AG04449 (cell line): Measurements from ENCODE around the gene CAV3.
A peak's percentile ranks its signal among the peaks of the same experiment; 100 is the strongest.

Experiments
- CTCF ChIA-PET: fragments of 350-600 bp; formaldehyde crosslinking; extraction: SDS; loops from one replicate; lab custom pipeline; 2021; ENCODE audit warnings: antibody characterized with exemption; lab: Yijun Ruan, JAX
- POLR2A ChIA-PET: fragments of 400-600, 350-600 bp; formaldehyde crosslinking; extraction: SDS; loops from one replicate; lab custom pipeline; 2020; ENCODE audit warnings: antibody characterized with exemption, inconsistent platforms; lab: Yijun Ruan, JAX
- DNase-seq: peaks from one replicate; pipeline ENCODE4 v3.0.0-alpha.2; 2010; ENCODE audit warnings: low read depth, low spot score
- H3K4me3 ChIP-seq: 2 replicates; pipeline ENCODE4 v1.5.1; 2011; ENCODE audit warnings: low read depth, mild to moderate bottlenecking, control low read depth, low read length
- CTCF ChIP-seq: IDR thresholded peaks from one replicate; pipeline ENCODE4 v1.5.1; 2011; ENCODE audit warnings: mild to moderate bottlenecking, moderate library complexity, low read length, control low read depth, inconsistent platforms; ENCODE audit not compliant: insufficient read depth; ENCODE audit errors: missing control alignments

The CAV3 gene

GRCh38 chr3:8746780-8747345 is 13.3 kb downstream of the CAV3 start:
- no peak for DNase-seq
- H3K4me3 ChIP-seq = no peak overlapping the region
- TF ChIP-seq CTCF = no peak
- CTCF ChIA-PET = interaction anchor here (3.7 kb wide), 1 partner anchor 83 kb away, joined by 15 read pairs; no protein-coding TSS in a partner anchor
- POLR2A ChIA-PET = no interaction called here

DNA sequence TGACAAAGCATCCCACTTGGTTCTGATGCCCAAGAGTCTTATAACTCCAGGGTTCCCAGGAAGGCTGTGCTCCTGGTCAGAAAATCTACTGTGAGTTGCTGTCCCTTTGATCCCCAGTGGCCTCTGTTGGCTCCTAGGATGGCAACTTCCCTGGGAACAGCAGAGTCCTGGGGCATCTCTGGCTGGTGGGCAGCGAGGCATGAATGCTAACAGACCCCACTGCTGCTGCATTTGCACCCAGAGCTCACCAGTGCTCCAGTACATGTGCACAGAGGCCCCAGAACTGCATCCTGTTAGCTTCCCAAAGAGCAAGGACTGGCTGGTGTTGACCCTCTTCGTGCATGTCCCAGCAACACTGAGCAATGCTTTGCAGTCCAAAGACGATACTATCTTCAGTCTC is 15.7 kb downstream of the CAV3 start:
- POLR2A ChIA-PET = no interaction called here
- DNase-seq = no peak
- H3K4me3 ChIP-seq = no peak overlapping the region
- TF ChIP-seq CTCF = no peak
- CTCF ChIA-PET = interaction anchor here (0.9 to 3.7 kb wide), 3 partner anchors 17 to 307 kb away, joined by 3 to 15 read pairs (median 3); no protein-coding TSS in a partner anchor

DNA sequence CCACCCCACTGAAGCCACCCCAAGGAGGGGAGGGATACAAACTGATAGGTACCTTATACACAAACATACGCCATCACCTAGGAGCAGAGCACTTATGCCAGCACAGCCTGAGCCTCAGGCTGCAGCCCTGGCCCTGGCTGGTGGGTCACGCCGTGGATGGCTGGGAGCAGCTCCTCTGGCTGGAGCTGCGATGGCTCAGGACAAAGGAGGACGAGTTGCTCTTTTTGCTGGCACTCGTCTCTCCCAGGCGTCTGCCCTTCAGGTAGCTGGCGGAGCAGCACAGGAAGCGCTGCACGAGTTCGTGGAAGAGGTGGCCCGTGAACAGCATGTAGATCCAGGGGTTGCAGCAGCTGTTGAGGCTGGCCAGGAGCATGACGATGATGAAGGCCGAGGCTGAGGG is 19.2 kb downstream of the CAV3 start:
- TF ChIP-seq CTCF = no peak
- no peak for DNase-seq
- CTCF ChIA-PET = interaction anchor here (1.2 to 5.0 kb wide), 2 partner anchors 9 to 90 kb away, joined by 3 to 30 read pairs; no protein-coding TSS in a partner anchor
- no peak overlapping the region for H3K4me3 ChIP-seq
- POLR2A ChIA-PET = interaction anchor here (0.6 kb wide), 1 partner anchor 150 kb away, joined by 3 read pairs; no protein-coding TSS in a partner anchor

- ChIA-PET POLR2A (interaction anchor here (1.1 kb wide), 1 partner anchor 14 kb away, joined by 4 read pairs; the partner anchor contains the start of gene OXTR), CTCF (interaction anchor here (0.9 to 5.0 kb wide), 11 partner anchors 9 to 313 kb away, joined by 3 to 30 read pairs (median 3); partner anchors contain the start of gene OXTR)
- no peak for TF ChIP-seq CTCF
- DNase-seq = no peak
- no peak overlapping the region for H3K4me3 ChIP-seq
These were observed 21.5 kb downstream of the CAV3 start for GRCh38 chr3:8755097-8755496.

DNA sequence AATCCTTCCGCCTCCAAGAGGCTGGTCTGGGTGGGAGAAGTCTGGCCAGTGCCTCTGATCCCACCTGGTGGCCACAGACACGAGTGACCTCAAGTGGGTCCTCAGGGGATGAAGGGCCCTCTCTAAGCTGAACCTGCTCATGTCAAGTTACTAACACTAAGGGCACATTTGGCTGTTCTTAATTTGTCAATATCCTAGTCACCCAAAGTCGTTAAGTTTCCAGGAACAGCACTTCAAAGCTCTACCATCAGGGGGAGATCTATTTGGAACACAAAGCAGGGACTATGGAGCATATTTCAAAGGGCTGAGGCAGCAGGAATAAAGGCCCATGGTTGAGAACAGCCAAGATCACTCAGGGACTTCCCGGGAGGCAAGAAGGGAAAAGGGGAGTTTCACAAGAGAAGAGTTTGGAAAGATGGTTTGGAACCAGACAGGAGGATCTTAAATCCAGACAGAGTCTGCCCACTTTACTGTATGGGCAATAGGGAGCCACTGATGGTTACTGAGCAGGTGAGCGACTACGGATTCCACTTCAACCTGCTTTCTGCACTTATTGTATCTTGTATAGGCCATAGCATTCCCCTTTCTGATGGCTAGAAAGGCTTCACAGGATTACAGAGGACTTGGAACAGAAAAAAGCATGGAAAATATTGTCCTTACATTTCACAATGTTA is 22.1 kb downstream of the CAV3 start:
- TF ChIP-seq CTCF = peak; percentile 24
- ChIA-PET POLR2A (interaction anchor here (1.1 kb wide), 1 partner anchor 14 kb away, joined by 4 read pairs; the partner anchor contains the start of gene OXTR), CTCF (interaction anchor here (0.9 to 5.0 kb wide), 11 partner anchors 8 to 313 kb away, joined by 3 to 30 read pairs (median 4); partner anchors contain the start of gene OXTR)
- no peak for DNase-seq
- no peak overlapping the region for H3K4me3 ChIP-seq

DNA sequence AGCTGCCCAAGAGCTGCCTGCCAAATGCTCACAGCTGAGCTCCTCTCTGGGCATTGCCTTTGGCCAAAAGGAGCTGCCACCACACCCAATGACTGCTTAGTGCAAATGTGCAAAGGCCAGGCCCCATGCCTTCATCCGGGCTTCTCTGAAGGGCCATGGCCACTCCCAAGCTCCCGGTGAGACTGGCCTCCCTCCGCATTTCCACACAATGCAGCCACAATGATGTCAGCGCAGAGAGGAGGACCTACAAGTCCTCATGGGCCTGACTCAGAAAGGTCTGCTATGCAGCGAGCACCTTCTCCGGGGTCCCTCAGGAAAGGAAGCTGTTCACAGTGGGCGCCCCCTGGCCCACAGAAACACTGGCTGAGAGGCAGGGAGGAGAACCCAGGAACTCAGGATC is 23.1 kb downstream of the CAV3 start:
- CTCF ChIA-PET = interaction anchor here (0.7 to 3.7 kb wide), 4 partner anchors 9 to 327 kb away, joined by 3 to 25 read pairs (median 8); partner anchors contain the start of gene OXTR
- no peak for DNase-seq
- POLR2A ChIA-PET = interaction anchor here (0.5 to 0.9 kb wide), 3 partner anchors 9 to 199 kb away, joined by 3 to 4 read pairs (median 4); no protein-coding TSS in a partner anchor
- no peak for TF ChIP-seq CTCF
- no peak overlapping the region for H3K4me3 ChIP-seq
